Measurements from ENCODE around the gene ZNF48.
A peak's percentile ranks its signal among the peaks of the same experiment; 100 is the strongest.

The ZNF48 gene

DNA sequence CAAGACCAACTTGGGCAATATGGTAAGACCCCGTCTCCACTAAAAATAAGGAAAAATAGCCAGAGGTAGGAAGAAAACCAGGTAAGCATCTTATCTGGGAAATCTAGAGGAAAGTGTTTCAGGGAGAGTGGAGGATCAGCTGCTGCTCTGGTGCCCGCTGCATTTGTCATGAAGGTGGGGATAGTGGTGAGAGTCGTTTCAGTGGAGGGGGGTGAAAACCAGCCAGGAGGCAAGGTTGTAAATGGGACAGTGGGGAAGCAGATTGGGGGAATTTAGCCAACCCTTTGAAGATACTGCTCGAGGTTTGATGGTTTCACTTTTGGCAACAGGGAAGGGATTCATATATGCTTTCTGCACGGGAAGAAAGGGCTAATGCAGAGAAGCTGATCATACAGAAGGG lies 25.8 kb downstream of the ZNF48 start:
- H3K4me2 ChIP-seq (ENCODE audit: low read depth, low read length) = no peak overlapping the region
- H3K36me3 ChIP-seq (replicated peaks; ENCODE audit: insufficient read depth, low read length) = no peaks in the 10 kb centered on the region
- H3K4me1 ChIP-seq (ENCODE audit: low read length) = peaks cover 19% of the 10 kb centered on the region
- no peak overlapping the region for H3K4me3 ChIP-seq (ENCODE audit: low read length)
- no peaks in the 10 kb centered on the region for H3K9me3 ChIP-seq (replicated peaks; ENCODE audit: insufficient read depth, low read length)
- no peak overlapping the region for H3K27ac ChIP-seq (ENCODE audit: low read length)
- H3F3A ChIP-seq (ENCODE audit: insufficient read depth, low read length) = peaks cover 28% of the 10 kb centered on the region
- H3K9ac ChIP-seq (ENCODE audit: low read length) = no peak overlapping the region
- DNase-seq = no peak
- H3K79me2 ChIP-seq (ENCODE audit: low read length) = peaks cover 12% of the 10 kb centered on the region
- no peaks in the 10 kb centered on the region for H3K9me2 ChIP-seq (replicated peaks; ENCODE audit: insufficient read depth, low read length)
- no peaks in the 10 kb centered on the region for H3K27me3 ChIP-seq (replicated peaks; ENCODE audit: insufficient read depth, low read length)
- H4K20me1 ChIP-seq (ENCODE audit: insufficient read depth, low read length) = no peaks in the 10 kb centered on the region
- no peak overlapping the region for H2AFZ ChIP-seq (ENCODE audit: low read length)
- TF ChIP-seq EZH2phosphoT487 (IDR thresholded peaks at IDR 0.05; ENCODE audit: low read length) (no peak), EZH2 (optimal IDR thresholded peaks at IDR 0.05; ENCODE audit: low read depth, low read length) (no peak)
- TF ChIP-seq, protein P1, sequence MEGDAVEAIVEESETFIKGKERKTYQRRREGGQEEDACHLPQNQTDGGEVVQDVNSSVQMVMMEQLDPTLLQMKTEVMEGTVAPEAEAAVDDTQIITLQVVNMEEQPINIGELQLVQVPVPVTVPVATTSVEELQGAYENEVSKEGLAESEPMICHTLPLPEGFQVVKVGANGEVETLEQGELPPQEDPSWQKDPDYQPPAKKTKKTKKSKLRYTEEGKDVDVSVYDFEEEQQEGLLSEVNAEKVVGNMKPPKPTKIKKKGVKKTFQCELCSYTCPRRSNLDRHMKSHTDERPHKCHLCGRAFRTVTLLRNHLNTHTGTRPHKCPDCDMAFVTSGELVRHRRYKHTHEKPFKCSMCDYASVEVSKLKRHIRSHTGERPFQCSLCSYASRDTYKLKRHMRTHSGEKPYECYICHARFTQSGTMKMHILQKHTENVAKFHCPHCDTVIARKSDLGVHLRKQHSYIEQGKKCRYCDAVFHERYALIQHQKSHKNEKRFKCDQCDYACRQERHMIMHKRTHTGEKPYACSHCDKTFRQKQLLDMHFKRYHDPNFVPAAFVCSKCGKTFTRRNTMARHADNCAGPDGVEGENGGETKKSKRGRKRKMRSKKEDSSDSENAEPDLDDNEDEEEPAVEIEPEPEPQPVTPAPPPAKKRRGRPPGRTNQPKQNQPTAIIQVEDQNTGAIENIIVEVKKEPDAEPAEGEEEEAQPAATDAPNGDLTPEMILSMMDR (IDR thresholded peaks at IDR 0.05; ENCODE audit: low read length) = no peak

DNA sequence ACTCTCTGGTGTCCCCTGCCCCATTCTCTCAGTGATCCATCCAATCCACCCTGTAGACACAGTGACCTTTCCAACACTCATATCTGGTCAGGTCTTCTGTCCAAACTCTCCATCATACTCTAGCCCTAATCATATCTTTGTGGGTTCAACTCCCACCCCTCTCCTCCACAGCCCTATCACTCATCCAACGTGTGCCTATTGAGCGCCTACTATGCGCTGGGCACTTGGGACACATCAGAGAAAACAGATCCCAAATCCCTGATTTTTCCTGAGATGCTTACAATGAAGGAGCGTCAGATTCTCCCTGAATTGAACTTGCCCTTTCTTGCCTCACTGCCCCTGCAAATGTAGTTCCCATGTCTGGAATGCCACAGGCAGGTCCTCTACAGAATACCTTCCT lies 32.8 kb downstream of the ZNF48 start:
- Histone ChIP-seq H3K79me2 (ENCODE audit: low read length) (peaks cover 39% of the 10 kb centered on the region), H3K36me3 (replicated peaks; ENCODE audit: insufficient read depth, low read length) (0 out of 2 replicates have a peak, but pooled peaks cover 5% of the 10 kb centered on the region), H3K27me3 (replicated peaks; ENCODE audit: insufficient read depth, low read length) (no peaks in the 10 kb centered on the region), H3F3A (ENCODE audit: insufficient read depth, low read length) (peaks cover 5% of the 10 kb centered on the region), H3K4me3 (ENCODE audit: low read length) (no peak overlapping the region), H3K4me2 (ENCODE audit: low read depth, low read length) (no peak overlapping the region), H2AFZ (ENCODE audit: low read length) (no peak overlapping the region), H3K27ac (ENCODE audit: low read length) (no peak overlapping the region), H3K9ac (ENCODE audit: low read length) (no peak overlapping the region), H4K20me1 (ENCODE audit: insufficient read depth, low read length) (no peaks in the 10 kb centered on the region), H3K4me1 (ENCODE audit: low read length) (peaks cover 6% of the 10 kb centered on the region), H3K9me2 (replicated peaks; ENCODE audit: insufficient read depth, low read length) (no peaks in the 10 kb centered on the region), H3K9me3 (replicated peaks; ENCODE audit: insufficient read depth, low read length) (no peaks in the 10 kb centered on the region)
- DNase-seq = no peak
- TF ChIP-seq EZH2 (optimal IDR thresholded peaks at IDR 0.05; ENCODE audit: low read depth, low read length) (no peak), EZH2phosphoT487 (IDR thresholded peaks at IDR 0.05; ENCODE audit: low read length) (no peak)
- TF ChIP-seq, protein P1 (IDR thresholded peaks at IDR 0.05; ENCODE audit: low read length) = no peak

DNA sequence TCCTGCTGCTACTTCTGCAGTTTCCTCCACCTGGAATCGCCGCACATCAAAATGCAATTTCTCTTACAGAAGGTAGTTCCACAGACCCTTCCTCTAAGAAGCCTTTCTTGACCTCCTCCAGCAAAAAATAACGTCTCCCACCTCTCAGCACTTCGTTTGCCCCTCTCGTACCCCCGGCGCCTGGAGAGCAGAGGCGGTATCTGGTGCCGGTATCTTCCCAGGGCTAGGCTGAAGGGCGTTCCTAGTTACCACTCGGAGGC lies 34.1 kb downstream of the ZNF48 start:
- H3K4me1 ChIP-seq (ENCODE audit: low read length) = peaks cover 6% of the 10 kb centered on the region
- H3K4me3 ChIP-seq (ENCODE audit: low read length) = peak overlapping the region; percentile 90
- TF ChIP-seq, protein P1 (IDR thresholded peaks at IDR 0.05; ENCODE audit: low read length) = no peak
- no peak for TF ChIP-seq EZH2phosphoT487 (IDR thresholded peaks at IDR 0.05; ENCODE audit: low read length)
- TF ChIP-seq EZH2 (optimal IDR thresholded peaks at IDR 0.05; ENCODE audit: low read depth, low read length) = no peak
- H4K20me1 ChIP-seq (ENCODE audit: insufficient read depth, low read length) = no peaks in the 10 kb centered on the region
- H3K36me3 ChIP-seq (replicated peaks; ENCODE audit: insufficient read depth, low read length) = 0 out of 2 replicates have a peak, but pooled peaks cover 5% of the 10 kb centered on the region
- no peaks in the 10 kb centered on the region for H3K9me2 ChIP-seq (replicated peaks; ENCODE audit: insufficient read depth, low read length)
- no peaks in the 10 kb centered on the region for H3K9me3 ChIP-seq (replicated peaks; ENCODE audit: insufficient read depth, low read length)
- peak overlapping the region; percentile 86 for H3K9ac ChIP-seq (ENCODE audit: low read length)
- H3K27ac ChIP-seq (ENCODE audit: low read length) = peak overlapping the region; percentile 32; the same call in 1 of the 2 replicates
- no peaks in the 10 kb centered on the region for H3K27me3 ChIP-seq (replicated peaks; ENCODE audit: insufficient read depth, low read length)
- DNase-seq = no peak
- peaks cover 34% of the 10 kb centered on the region for H3K79me2 ChIP-seq (ENCODE audit: low read length)
- H3K4me2 ChIP-seq (ENCODE audit: low read depth, low read length) = peak overlapping the region; percentile 91
- H2AFZ ChIP-seq (ENCODE audit: low read length) = peak overlapping the region; percentile 96
- H3F3A ChIP-seq (ENCODE audit: insufficient read depth, low read length) = peaks cover 5% of the 10 kb centered on the region
